Fibroblast of skin of left quadriceps (primary cell): ENCODE results near the gene P2RX3.
A peak's percentile ranks its signal among the peaks of the same experiment; 100 is the strongest.

ENCODE experiments used
- DNase-seq, 2 experiments: peaks; one replicate each; pipeline ENCODE4 v3.0.0-alpha.2; 2013; ENCODE audit warnings: low read depth in 2 of 2

P2RX3 gene

GRCh38 chr11:57310091-57310490, 28.1 kb upstream of the P2RX3 start:
- DNase-seq: no peak

GRCh38 chr11:57310630-57311086, 27.5 kb upstream of the P2RX3 start:
- DNase-seq: no peak

- peak; percentile 87 to 89 for DNase-seq
Observed at GRCh38 chr11:57311109-57311936, 26.8 kb upstream of the P2RX3 start.

- DNase-seq: no peak
Observed at GRCh38 chr11:57312511-57313021, 25.6 kb upstream of the P2RX3 start.

GRCh38 chr11:57313071-57313787, 24.9 kb upstream of the P2RX3 start:
- no peak for DNase-seq

GRCh38 chr11:57313788-57314135, 24.4 kb upstream of the P2RX3 start:
- no peak for DNase-seq

GRCh38 chr11:57314221-57314973, 23.8 kb upstream of the P2RX3 start:
- DNase-seq: no peak

- DNase-seq: no peak
Observed at GRCh38 chr11:57315491-57315890, 22.7 kb upstream of the P2RX3 start.

- DNase-seq: no peak
Observed at GRCh38 chr11:57316017-57316416, 22.1 kb upstream of the P2RX3 start.

- DNase-seq: no peak
Observed at GRCh38 chr11:57318178-57318577, 20.0 kb upstream of the P2RX3 start.

GRCh38 chr11:57320067-57320718, 18.0 kb upstream of the P2RX3 start:
- no peak for DNase-seq

GRCh38 chr11:57320719-57321387, 17.3 kb upstream of the P2RX3 start:
- no peak for DNase-seq

- no peak for DNase-seq
Observed at GRCh38 chr11:57321388-57322255, 16.5 kb upstream of the P2RX3 start.

- peak; percentile 99 for DNase-seq
Observed at GRCh38 chr11:57322256-57323166, 15.6 kb upstream of the P2RX3 start.

- no peak for DNase-seq
Observed at GRCh38 chr11:57323167-57323854, 14.8 kb upstream of the P2RX3 start.

GRCh38 chr11:57323855-57324153, 14.3 kb upstream of the P2RX3 start:
- DNase-seq: no peak

GRCh38 chr11:57324154-57324885, 13.8 kb upstream of the P2RX3 start:
- peak in 1 of 2 experiments; percentile 22 for DNase-seq
